HEK293T (cell line): ENCODE data around the gene UNC13D.

ENCODE experiments used
- ARNT ChIP-seq: fragments of 450-650 bp; IDR thresholded peaks from 2 replicates; pipeline ENCODE4 v1.6.1; 2017; ENCODE audit warnings: mild to moderate bottlenecking
- BHLHE40 ChIP-seq: fragments of 450-650 bp; IDR thresholded peaks from 2 replicates; pipeline ENCODE4 v1.6.1; 2016; ENCODE audit warnings: mild to moderate bottlenecking, moderate library complexity, borderline replicate concordance
- ELF4 ChIP-seq: fragments of 450-650 bp; IDR thresholded peaks from 2 replicates; pipeline ENCODE4 v1.6.1; 2017; ENCODE audit warnings: antibody characterized with exemption
- FOXA1 ChIP-seq: fragments of 450-650 bp; IDR thresholded peaks from 2 replicates; pipeline ENCODE4 v1.6.1; 2016; ENCODE audit warnings: mild to moderate bottlenecking
- FOXM1 ChIP-seq: fragments of 450-650 bp; IDR thresholded peaks from 2 replicates; pipeline ENCODE4 v1.6.1; 2017; ENCODE audit warnings: mild to moderate bottlenecking, borderline replicate concordance
- HDGF ChIP-seq: fragments of 450-650 bp; IDR thresholded peaks from 2 replicates; pipeline ENCODE4 v1.6.1; 2017; ENCODE audit warnings: antibody characterized with exemption, borderline replicate concordance
- LEF1 ChIP-seq: fragments of 450-650 bp; IDR thresholded peaks from 2 replicates; pipeline ENCODE4 v1.6.1; 2017; ENCODE audit warnings: mild to moderate bottlenecking, borderline replicate concordance
- NFRKB ChIP-seq: fragments of 450-650 bp; IDR thresholded peaks from 2 replicates; pipeline ENCODE4 v1.6.1; 2016; ENCODE audit warnings: mild to moderate bottlenecking, moderate library complexity
- SP1 ChIP-seq: fragments of 450-650 bp; IDR thresholded peaks from 2 replicates; pipeline ENCODE4 v1.6.1; 2017
- SUZ12 ChIP-seq: fragments of 450-650 bp; IDR thresholded peaks from 2 replicates; pipeline ENCODE4 v1.6.1; 2016; ENCODE audit warnings: mild to moderate bottlenecking

DNA sequence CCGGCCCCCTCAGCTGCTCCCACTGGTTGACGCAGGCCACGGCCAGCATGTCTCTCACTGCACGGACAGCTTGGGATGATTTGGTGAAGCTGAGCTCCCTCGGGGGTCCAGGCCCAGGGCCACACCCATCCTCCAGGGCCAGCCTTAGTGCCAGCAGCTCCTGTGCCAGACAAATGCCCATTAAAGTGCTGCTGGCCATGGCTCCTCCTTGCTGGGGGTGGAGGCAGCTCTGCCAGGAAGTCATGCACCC, 31.7 kb upstream of the UNC13D start:
- TF ChIP-seq FOXM1 (no peak), FOXA1 (no peak), BHLHE40 (no peak), NFRKB (no peak), SUZ12 (no peak), LEF1 (no peak), ELF4 (no peak), HDGF (no peak), SP1 (no peak), ARNT (no peak)
